ENCODE results near the gene SGCD.

The SGCD gene

GRCh38 chr5:156395306-156395675, 68.3 kb downstream of the SGCD start (continued):
- TF ChIP-seq ZNF645 (tag by site-specific recombination; IDR thresholded peaks at IDR 0.05), result no peak

GRCh38 chr5:156396063-156396829, 69.3 kb downstream of the SGCD start:
- no peaks in the 10 kb centered on the region for H3K36me3 ChIP-seq (ENCODE audit: control insufficient read depth in 2 of 2, insufficient read depth in 1 of 2, low read length in 2 of 2)
- no peak overlapping the region for H3K27ac ChIP-seq (ENCODE audit: extremely low read depth, low read depth, low read length)
- H3K9me3 ChIP-seq (ENCODE audit: control insufficient read depth, insufficient read depth, low read depth, low read length), result no peaks in the 10 kb centered on the region
- TF ChIP-seq ZIC2 (tag by site-specific recombination; IDR thresholded peaks at IDR 0.05) (no peak), ZNF629 (tag by site-specific recombination; IDR thresholded peaks at IDR 0.05) (no peak), ZNF155 (tag by site-specific recombination; IDR thresholded peaks at IDR 0.05) (no peak), ZNF621 (tag by site-specific recombination; IDR thresholded peaks at IDR 0.05) (no peak), ZNF544 (tag by site-specific recombination; IDR thresholded peaks at IDR 0.05) (no peak), PRDM1 (tag by site-specific recombination; IDR thresholded peaks at IDR 0.05) (no peak), SALL2 (tag by site-specific recombination; IDR thresholded peaks at IDR 0.05; ENCODE audit: borderline replicate concordance) (no peak), KLF17 (tag by site-specific recombination; IDR thresholded peaks at IDR 0.05) (no peak), ZNF558 (tag by site-specific recombination; IDR thresholded peaks at IDR 0.05) (no peak), RBAK (tag by site-specific recombination; IDR thresholded peaks at IDR 0.05) (no peak), ZNF19 (tag by site-specific recombination; IDR thresholded peaks at IDR 0.05; ENCODE audit: low read depth) (no peak), ZSCAN4 (tag by site-specific recombination; IDR thresholded peaks at IDR 0.05) (no peak), ZNF292 (tag by site-specific recombination; IDR thresholded peaks at IDR 0.05; ENCODE audit: borderline replicate concordance, low read depth) (no peak), ZNF549 (tag by site-specific recombination; IDR thresholded peaks at IDR 0.05) (no peak), ZBTB49 (tag by site-specific recombination; IDR thresholded peaks at IDR 0.05; ENCODE audit: low read depth) (no peak), ZNF677 (tag by site-specific recombination; IDR thresholded peaks at IDR 0.05) (no peak), ZBTB20 (tag by site-specific recombination; IDR thresholded peaks at IDR 0.05) (no peak), ZSCAN16 (tag by site-specific recombination; IDR thresholded peaks at IDR 0.05) (no peak), MEIS1 (CRISPR knock-in tag; IDR thresholded peaks at IDR 0.05; ENCODE audit: borderline replicate concordance) (no peak)
- CTCF ChIA-PET, result no interaction called here
- POLR2A ChIA-PET, result no interaction called here
- no peak overlapping the region for H3K4me3 ChIP-seq (ENCODE audit: low read depth, low read length)
- H3K4me1 ChIP-seq (ENCODE audit: control insufficient read depth, insufficient read depth, low read length), result no peaks in the 10 kb centered on the region

Measured in HEK293 (cell line).